KMS-11 (cell line): ENCODE data around the gene EIF1AX.
"Not testable (repeated sequence)": the region's sequence is repeated elsewhere in the genome, so short reads cannot be mapped to it uniquely, and the experiment has no call there.

ENCODE experiments used
- H2AFZ ChIP-seq: fragments of 200-600 bp; sonication (generic); 2 replicates; pipeline ENCODE4 v1.6.1; 2016; ENCODE audit warnings: antibody characterized with exemption, mixed run types, low read depth
- H3K27ac ChIP-seq: fragments of 200-600 bp; sonication (generic); 2 replicates; pipeline ENCODE4 v1.6.1; 2016; ENCODE audit warnings: mild to moderate bottlenecking, mixed run types
- H3K27me3 ChIP-seq: fragments of 200-600 bp; sonication (generic); 2 replicates; pipeline ENCODE4 v1.6.1; 2017; ENCODE audit warnings: mild to moderate bottlenecking, low read depth, mixed run types, moderate library complexity; ENCODE audit not compliant: insufficient read depth
- H3K36me3 ChIP-seq: fragments of 200-600 bp; sonication (generic); 2 replicates; pipeline ENCODE4 v1.6.1; 2017; ENCODE audit warnings: mild to moderate bottlenecking, mixed run types; ENCODE audit not compliant: insufficient read depth
- H3K4me1 ChIP-seq: fragments of 200-600 bp; sonication (generic); 2 replicates; pipeline ENCODE4 v1.6.1; 2016; ENCODE audit warnings: mild to moderate bottlenecking, low read depth, mixed run types; ENCODE audit not compliant: poor library complexity, severe bottlenecking
- H3K4me2 ChIP-seq: fragments of 200-600 bp; sonication (generic); 2 replicates; pipeline ENCODE4 v1.7.0; 2016; ENCODE audit warnings: mild to moderate bottlenecking, mixed run types
- H3K4me3 ChIP-seq: fragments of 200-600 bp; sonication (generic); IDR thresholded peaks from 2 replicates; pipeline ENCODE4 v1.6.1; 2017; ENCODE audit warnings: low read depth, low read length, mixed read lengths; ENCODE audit not compliant: insufficient read depth
- H3K79me2 ChIP-seq: fragments of 200-600 bp; sonication (generic); 2 replicates; pipeline ENCODE4 v1.6.1; 2016; ENCODE audit warnings: low read depth, mixed run types; ENCODE audit not compliant: insufficient read depth
- H3K9ac ChIP-seq: fragments of 200-600 bp; sonication (generic); 2 replicates; pipeline ENCODE4 v1.6.1; 2016; ENCODE audit warnings: mild to moderate bottlenecking, mixed run types
- H4K20me1 ChIP-seq: fragments of 200-600 bp; sonication (generic); 2 replicates; pipeline ENCODE4 v1.6.1; 2016; ENCODE audit warnings: mild to moderate bottlenecking, mixed run types; ENCODE audit not compliant: insufficient read depth
- CTCF ChIP-seq: fragments of 200-600 bp; sonication (generic); conservative IDR thresholded peaks from 2 replicates; pipeline ENCODE4 v1.6.1; 2017; ENCODE audit warnings: low read depth, mild to moderate bottlenecking, antibody characterized with exemption, low read length, moderate library complexity, mixed read lengths

The EIF1AX gene

GRCh38 chrX:20128670-20129069 lies 13.0 kb downstream of the EIF1AX start:
- H3K27ac ChIP-seq = no peak overlapping the region
- H4K20me1 ChIP-seq = no peaks in the 10 kb centered on the region
- no peaks in the 10 kb centered on the region; the same call in 1 of the 2 replicates for H3K36me3 ChIP-seq
- H3K27me3 ChIP-seq = no peaks in the 10 kb centered on the region
- no peak for TF ChIP-seq CTCF
- H3K4me3 ChIP-seq = no peak overlapping the region
- no peak overlapping the region for H3K9ac ChIP-seq
- H3K79me2 ChIP-seq = no peaks in the 10 kb centered on the region; the same call in 1 of the 2 replicates
- H2AFZ ChIP-seq = no peak overlapping the region
- peaks cover 6% of the 10 kb centered on the region for H3K4me1 ChIP-seq
- H3K4me2 ChIP-seq = no peak overlapping the region

GRCh38 chrX:20127440-20127839 lies 14.2 kb downstream of the EIF1AX start:
- not testable (repeated sequence) for H3K9ac ChIP-seq, H3K27ac ChIP-seq, H3K4me2 ChIP-seq, H3K36me3 ChIP-seq, H3K79me2 ChIP-seq, H2AFZ ChIP-seq, H3K4me1 ChIP-seq, H4K20me1 ChIP-seq, H3K4me3 ChIP-seq, H3K27me3 ChIP-seq

- H4K20me1 ChIP-seq, H3K27me3 ChIP-seq, H3K4me3 ChIP-seq, H2AFZ ChIP-seq, H3K27ac ChIP-seq, H3K9ac ChIP-seq, H3K4me1 ChIP-seq, H3K36me3 ChIP-seq, H3K79me2 ChIP-seq: not testable (repeated sequence)
- 0 out of 2 replicates have a peak overlapping the region, but pooled peaks have one; percentile 23 for H3K4me2 ChIP-seq
These were observed 14.8 kb downstream of the EIF1AX start for GRCh38 chrX:20126833-20127232.

GRCh38 chrX:20124964-20125363 lies 16.7 kb downstream of the EIF1AX start:
- no peaks in the 10 kb centered on the region for H3K79me2 ChIP-seq
- no peaks in the 10 kb centered on the region for H4K20me1 ChIP-seq
- H3K27me3 ChIP-seq = no peaks in the 10 kb centered on the region
- H3K9ac ChIP-seq = no peak overlapping the region
- no peak overlapping the region for H3K4me2 ChIP-seq
- no peak overlapping the region for H2AFZ ChIP-seq
- TF ChIP-seq CTCF = no peak
- H3K4me3 ChIP-seq = no peak overlapping the region
- peaks cover 6% of the 10 kb centered on the region for H3K4me1 ChIP-seq
- H3K36me3 ChIP-seq = no peaks in the 10 kb centered on the region
- H3K27ac ChIP-seq = no peak overlapping the region

GRCh38 chrX:20118065-20118824 lies 23.4 kb downstream of the EIF1AX start:
- H4K20me1 ChIP-seq = no peaks in the 10 kb centered on the region
- H2AFZ ChIP-seq = no peak overlapping the region
- peaks cover 16% of the 10 kb centered on the region for H3K4me1 ChIP-seq
- H3K27me3 ChIP-seq = no peaks in the 10 kb centered on the region
- H3K79me2 ChIP-seq = no peaks in the 10 kb centered on the region
- no peak for TF ChIP-seq CTCF
- H3K4me2 ChIP-seq = peak overlapping the region; percentile 29; the same call in 1 of the 2 replicates
- no peak overlapping the region for H3K27ac ChIP-seq
- H3K9ac ChIP-seq = no peak overlapping the region
- no peaks in the 10 kb centered on the region for H3K36me3 ChIP-seq
- H3K4me3 ChIP-seq = no peak overlapping the region
